SKM-1 (cell line): ENCODE data around the gene ZNF367.

ENCODE experiments used
- DNase-seq: peaks from one replicate; lab custom pipeline; 2025; ENCODE audit not compliant: unreplicated experiment; lab: John Stamatoyannopoulos, UW

Gene ZNF367

DNA sequence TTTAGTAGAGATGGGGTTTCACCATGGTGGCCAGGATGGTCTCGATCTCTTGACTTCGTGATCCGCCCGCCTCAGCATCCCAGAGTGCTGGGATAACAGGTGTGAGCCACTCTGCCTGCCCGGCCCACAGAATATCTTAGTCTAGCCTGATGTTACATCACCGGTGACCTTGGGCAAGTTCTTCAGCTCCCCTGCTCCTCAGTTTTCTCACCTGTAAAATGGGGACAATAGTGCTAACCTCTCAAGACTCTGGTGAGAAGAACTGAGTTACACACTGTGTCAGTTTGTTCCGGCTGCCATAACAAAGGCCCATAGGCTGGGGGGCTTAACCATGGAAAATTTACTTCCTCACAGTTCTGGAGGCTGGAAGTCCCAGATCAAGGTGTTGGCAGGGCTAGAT lies 19.3 kb upstream of the ZNF367 start:
- no peak for DNase-seq

DNA sequence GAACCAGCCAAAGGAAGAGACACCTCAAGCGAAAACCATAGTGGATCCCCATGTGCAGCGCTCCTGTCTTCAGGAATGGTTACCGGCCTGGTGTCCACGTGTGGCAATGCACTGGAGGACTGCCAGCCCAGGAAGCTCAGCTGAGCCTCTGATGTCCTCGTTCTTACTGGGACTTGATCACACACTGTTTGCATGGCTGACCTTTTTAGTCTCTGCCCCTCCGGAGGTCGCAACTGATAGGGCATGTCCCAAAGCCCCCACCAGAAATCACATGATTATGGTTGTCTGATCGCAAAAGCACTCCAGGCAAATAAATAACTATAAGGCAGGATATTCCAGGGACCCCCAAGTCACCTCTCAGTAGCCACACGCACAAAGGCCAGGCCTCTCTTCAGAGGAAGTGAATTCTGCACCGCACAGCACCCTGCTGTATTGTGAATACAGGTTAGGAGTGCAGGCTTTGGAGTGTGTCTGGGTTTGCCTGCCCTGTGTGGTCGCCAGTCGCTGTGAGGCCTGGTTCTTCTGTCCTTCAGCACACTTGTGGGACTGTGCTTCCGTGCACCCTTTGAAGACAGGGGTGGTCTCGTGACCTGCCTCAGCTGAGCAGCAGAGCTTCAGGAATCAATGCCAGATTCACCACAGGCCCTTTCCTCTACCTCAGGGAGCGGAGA lies 18.4 kb upstream of the ZNF367 start:
- no peak for DNase-seq

DNA sequence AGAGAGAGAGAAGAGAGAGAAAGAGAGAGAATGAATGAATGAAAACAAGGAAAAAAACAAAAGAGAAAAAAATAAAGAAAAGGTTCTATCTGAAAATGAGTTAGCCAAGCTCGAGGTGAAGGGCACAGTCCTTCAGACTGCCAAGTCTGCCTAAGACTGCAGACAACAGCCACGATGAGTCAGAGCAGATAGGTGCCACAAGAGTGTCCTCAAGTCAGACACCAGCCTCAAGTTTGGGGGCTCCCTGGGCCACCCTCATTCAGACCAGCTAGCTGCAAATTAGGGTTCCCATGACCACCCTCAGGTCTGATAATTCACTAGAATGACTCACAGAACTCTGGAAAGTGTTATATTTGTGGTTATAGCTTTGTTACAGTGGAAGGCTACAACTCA lies 17.9 kb upstream of the ZNF367 start:
- no peak for DNase-seq

DNA sequence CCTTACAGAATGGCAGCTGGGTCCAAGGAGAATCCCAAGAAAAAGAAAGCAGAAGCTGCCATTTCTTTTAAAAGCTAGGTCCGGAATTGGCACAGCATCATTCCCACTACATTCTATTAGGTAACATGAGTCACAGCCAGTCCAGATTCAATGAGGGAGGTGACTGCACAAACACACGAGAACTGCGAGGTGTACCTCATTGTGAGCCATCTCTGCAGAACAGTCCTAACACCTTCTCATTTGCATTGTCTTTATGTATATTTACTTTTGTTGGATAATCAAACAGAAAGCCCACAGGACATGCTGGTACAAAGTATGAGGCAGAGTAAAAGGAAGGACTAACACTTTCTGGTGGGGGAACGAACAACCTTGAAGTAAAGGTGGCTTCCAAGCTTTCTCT lies 17.2 kb upstream of the ZNF367 start:
- DNase-seq, result no peak

DNA sequence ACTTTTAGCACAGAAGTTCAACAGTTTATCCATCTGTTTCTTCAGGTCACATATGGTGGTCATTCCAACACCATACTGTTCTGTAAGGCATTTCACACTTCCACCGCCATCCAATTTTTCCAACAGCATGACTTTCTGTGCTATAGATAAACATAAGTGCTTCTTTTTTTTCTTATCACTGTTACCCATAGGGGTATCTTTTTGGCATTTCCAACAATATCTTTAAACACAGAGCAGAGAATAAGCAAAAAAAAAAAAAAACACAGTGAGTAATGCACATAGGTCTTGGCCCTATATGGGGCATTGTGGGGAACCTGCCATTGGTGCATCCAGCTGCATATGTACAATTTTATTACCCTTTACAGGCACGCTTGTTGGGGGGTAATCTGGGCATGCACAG lies 12.2 kb upstream of the ZNF367 start:
- DNase-seq, result no peak

DNA sequence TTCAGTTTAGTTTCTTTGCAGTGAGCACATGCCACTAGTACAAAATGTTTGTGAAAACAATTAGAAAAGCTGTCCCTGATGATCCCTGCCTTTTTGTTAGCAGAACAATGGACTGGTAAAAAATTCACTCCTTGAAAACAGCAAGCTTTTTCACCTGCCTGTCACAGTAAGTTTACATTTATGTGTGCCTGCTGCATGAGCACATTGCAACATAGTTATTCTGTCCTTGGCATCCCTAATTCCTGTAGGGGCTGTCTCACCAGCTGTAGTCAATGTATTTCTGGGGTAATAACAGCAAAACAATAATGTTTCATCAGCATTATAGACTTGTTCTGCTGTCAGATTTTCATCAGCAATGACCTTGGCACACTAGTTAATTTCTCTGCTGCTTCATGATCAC lies 11.6 kb upstream of the ZNF367 start:
- no peak for DNase-seq

DNA sequence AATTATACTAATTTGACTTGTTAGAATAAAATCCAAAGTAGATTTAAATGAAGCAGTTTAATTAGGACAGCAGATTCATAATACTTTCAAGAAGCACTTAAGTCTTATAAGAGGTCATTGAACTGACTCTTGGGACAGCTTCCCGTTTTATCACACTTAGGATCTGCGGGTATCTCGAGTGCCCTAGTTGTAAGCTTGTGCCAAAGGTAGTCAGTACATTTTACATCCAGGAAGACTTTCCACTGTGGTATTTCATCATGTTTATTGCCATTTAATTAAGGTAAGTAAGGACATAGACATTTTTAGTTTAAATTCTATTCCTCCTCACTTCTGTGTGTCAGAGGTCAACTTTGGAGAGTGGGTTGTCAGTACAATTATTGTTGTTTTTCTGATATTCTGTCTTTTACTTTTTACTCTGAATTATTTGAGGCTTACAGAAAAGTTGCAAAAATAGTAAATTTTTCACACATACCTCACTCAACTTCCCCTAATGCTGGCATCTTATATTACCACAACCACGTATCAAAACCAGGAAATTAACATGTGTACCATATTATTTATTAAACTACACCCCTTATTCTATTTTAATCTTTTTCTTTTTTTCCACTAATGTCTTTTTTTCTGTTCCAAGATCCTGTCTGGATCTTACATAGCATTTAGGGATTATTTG lies 7.5 kb upstream of the ZNF367 start:
- no peak for DNase-seq

DNA sequence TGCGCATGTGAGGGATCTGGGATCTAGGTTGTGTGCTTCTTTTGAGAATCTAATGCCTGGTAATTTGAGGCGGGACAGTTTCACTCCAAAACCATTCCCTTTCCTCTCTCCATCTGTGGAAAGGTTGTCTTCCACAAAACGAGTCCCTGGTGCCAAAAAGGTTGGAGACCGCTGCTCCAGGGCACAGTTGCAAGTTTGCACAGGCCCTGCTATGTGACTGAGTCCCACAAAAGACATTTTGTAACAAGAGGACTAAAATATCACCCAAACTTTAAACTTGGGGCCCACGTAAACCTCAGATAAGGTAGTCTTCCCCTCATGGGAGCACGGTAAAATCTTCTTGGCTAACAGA lies 5.8 kb upstream of the ZNF367 start:
- no peak for DNase-seq

DNA sequence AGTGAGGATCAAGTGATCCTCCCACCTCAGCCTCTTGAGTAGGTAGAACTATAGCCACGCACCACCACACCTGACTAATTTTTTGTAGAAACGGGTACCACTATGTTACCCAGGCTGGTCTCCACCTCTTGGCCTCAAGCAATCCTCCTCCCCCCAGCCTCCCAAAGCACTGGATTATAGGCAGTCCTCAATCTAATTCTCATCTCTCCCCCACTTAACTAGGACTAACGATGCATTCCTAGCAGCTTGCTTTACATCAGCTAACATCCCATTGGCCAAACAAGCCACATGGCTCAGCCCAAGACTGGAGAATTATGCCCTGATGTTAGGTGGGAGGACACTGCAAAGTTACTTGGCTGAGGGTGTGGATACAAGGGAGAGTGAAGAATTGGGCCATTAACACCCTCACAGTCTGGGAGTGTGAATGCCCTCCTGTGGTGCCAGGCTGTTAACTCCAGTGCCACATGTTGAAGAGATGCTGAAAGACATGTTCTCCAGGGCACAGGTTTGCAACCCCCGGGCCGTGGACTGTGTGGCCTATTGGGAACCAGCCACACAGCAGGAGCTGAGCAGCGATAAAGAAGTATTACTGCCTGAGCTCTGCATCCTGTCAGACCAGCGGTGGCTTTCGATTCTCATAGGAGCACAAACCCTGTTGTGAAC lies 5.3 kb upstream of the ZNF367 start:
- DNase-seq, result no peak

DNA sequence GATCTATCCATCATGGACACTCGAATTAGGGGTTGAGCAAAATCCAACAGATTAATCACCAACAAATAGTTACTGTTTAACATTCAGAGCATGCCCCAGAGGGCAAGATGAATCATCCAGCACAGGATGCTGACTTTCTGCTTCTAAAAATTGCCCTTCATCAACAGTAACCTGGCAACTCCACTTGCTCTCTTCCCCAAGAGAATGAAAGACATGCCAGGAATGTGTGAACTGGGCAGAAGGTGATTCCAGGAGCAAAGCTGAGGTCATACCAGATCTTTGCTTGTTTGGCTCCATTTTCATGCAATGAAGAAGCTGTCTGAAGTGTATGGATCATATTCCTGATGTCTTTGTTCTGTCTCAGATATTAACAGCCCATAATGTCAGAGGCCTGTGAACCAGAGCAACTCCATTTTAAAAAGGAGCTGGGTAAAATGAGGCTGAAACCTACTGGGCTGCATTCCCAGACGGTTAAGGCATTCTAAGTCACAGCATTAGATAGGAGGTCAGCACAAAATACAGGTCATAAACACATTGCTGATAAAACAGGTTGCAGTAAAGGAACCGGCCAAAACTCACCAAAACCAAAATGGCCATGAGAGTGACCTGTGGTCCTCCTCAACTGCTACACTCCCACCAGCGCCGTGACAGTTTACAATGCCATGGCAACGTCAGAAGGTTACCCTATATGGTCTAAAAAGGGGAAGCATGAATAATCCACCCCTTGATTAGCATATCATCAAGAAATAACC lies 2.5 kb upstream of the ZNF367 start:
- DNase-seq, result no peak

DNA sequence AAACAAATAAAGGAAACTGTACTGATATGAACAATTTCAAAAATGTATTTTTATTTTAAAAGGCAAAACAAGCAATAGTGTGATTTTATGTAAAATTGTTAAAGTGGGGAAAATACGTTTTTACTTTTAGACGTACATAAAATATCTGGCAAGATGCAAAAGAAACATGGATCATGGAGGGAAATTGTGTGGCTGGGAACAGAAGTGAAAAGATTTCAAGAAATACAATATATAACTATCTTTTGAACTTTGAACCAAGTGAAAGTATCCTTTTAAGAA lies 1.5 kb upstream of the ZNF367 start:
- no peak for DNase-seq

DNA sequence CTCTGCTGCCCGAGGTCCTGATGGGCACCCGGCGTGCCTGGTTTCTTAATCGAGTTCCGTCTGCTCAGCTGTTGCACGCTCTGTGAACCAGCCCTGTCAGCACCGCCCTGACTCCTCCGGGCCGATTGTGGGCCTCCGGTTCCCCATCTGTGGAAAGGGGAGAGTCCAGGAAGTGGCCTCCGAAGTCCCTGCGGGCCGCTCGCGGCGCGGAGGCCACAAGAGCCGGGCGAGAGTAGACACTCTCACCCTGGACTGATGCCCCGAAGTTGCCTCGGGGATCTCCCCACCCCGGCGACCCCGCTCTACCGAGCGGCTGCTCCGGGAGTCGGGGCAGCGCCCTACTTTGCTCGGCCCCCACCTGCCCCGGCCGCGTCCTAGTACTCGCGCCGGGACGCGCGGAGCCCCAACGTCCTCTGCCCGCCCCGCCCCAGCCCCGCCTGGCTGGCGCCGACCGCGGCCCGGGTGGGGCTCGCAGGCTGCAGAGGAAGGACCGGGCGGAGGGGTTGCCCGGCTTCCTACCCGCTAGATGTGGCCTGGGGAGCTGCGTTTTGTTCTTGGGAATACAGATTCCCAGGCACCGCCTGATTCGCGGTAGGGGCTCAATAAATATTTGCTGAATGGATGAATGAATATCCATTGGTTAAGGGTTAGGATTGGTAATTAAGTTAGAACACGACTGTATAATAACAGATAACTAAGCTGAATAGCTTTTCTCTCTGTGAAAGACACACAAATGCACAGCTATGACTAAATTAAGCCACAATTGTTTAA lies 935 bp upstream of the ZNF367 start:
- DNase-seq, result peak; percentile 13

DNA sequence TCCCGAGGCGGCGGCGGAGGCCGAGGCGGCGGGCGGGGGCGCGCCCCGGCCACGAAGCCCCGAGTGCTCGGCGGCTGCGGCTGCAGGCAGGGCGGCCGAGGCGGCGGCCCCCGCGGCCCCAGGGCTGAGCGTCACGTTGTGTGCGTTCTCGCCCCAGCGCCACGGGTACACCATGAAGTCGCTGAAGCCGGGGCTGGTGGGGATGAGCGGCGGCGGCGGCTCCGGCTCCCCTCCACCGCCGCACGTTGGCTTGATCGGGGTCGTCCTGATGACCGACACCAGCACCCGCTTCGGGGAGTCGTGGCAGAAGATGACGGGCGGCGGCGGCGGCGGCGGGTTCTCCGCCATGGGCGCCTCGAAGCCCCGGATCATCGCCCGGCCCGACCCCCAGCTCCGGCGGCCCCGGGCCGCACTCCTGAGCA lies 498 bp downstream of the ZNF367 start:
- DNase-seq, result no peak

DNA sequence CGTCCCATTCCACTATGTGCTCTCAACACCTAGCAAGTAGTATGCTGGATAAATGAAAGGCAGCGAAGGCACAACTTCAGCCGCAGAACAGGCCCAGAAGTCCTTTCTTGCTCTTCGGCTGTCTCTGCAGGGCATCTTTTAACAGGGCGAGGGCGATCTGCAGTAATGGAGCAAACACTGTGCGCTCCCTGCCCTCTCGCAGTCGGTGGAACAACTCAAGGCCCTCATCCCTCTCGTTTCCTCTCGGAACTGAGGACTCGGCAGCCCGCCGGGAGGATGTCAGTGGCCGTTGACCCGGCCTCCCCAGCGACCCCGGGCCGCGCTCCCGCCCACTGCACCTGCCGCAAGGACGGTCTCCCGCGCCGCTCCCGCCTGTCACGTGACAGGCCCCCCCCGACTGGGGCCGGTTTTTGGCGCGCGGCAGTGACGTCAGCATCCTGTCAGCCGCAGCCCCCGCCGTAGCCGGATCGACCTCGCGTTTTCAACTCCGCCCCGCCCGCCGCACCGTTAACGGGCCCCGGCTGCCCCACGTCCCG lies 1.1 kb downstream of the ZNF367 start:
- DNase-seq, result peak; percentile 7

DNA sequence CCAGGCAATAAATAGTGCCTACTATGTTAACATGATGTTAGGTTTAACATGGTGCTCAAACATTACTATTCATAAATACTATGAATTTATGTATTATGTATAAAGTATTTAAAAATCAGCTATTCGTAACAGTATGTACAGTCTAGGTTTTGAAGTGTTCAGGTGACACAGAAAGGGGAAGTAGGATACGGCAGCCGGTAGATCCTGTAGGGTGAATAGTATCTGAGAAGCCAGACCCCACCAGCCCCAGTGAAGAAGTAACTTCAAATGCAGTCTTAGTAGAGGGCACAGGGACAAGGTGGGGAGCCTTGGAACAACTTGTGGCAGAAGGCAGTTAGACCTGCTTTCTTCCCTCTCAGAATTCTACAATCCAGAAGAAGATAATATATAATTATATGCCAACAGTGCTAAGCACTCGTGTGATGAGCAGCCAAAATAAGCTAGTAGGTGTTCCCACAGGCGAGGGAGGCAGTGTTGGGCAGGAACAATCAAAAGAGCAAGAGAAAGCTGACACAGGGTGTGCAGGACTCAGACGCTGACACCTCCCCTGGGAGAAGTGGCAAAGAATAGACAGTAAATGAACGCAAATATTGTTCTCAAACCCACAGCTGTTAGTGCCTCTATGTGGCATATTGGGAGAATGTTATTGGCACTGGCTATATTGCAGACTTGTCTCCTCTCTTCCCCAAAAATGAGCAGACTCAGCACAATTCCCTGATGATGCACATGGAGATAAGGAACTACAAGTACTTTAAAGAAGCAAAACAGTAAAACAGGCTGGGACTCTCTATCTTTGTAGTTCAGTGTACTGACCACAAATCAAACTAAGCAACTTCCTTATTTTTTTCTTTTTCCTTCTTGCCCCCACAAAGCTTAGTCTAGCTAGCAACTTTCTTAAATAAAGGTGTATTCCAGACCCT lies 4.6 kb downstream of the ZNF367 start:
- DNase-seq, result peak; percentile 2

DNA sequence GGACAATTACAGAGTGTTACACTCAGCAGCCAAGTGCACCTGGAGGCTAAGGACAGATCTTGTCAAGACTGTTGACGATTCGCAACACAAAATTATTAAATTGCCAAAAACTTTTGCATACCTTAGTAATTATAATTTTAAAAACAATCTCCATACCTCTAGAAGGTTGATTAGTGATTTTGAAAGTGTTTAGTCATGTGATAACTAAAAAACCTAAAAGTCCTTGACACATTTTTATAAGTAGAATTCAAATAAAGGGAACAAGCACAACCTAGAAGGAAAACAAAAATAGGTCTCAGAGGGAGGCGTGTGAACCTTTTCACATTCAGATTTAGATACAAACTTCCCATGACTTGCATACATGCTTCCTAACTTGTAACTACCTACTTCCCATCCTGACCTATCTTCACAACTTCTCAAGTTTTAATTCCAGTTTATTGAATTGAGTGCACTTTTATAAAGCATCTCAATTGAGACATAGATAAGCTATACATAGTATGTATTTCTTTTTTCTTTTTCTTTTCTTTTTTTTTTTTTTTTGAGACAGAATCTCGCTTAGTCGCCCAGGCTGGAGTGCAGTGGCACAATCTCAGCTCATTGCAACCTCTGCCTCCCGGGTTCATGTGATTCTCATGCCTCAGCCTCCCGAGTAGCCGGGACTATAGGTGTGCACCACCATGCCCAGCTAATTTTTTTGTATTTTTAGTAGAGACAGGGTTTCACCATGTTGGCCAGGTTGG lies 5.8 kb downstream of the ZNF367 start:
- DNase-seq, result no peak

DNA sequence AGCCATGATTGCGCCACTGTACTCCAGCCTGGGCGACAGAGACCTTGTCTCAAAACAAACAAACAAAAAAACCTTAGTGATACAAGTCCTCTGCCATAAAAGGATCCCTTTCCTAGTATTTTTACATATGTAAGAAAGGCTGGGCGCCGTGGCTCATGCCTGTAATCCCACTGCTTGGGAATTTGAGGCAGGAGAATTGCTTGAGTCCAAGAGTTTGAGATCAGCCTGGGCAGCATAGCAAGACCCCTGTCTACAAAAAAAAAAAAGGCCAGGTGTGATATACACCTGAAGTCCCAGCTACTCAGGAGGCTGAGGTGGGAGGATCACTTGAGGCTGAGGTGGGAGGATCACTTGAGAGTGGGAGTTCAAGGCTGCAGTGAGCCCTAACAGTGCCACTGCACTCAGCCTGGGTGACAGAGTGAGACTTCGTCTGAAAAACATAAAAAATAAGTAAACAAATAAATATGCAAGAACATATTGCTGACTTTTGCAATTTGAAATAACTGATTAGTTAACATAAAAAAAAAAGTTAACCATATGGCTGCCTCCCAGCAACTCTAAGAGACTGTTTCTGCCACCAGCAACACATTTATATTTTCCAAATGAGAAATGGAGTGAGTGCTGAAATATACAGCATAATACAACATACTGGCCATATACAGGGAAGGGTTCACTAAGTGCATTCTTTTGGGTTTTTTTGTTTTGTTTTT lies 6.9 kb downstream of the ZNF367 start:
- no peak for DNase-seq

DNA sequence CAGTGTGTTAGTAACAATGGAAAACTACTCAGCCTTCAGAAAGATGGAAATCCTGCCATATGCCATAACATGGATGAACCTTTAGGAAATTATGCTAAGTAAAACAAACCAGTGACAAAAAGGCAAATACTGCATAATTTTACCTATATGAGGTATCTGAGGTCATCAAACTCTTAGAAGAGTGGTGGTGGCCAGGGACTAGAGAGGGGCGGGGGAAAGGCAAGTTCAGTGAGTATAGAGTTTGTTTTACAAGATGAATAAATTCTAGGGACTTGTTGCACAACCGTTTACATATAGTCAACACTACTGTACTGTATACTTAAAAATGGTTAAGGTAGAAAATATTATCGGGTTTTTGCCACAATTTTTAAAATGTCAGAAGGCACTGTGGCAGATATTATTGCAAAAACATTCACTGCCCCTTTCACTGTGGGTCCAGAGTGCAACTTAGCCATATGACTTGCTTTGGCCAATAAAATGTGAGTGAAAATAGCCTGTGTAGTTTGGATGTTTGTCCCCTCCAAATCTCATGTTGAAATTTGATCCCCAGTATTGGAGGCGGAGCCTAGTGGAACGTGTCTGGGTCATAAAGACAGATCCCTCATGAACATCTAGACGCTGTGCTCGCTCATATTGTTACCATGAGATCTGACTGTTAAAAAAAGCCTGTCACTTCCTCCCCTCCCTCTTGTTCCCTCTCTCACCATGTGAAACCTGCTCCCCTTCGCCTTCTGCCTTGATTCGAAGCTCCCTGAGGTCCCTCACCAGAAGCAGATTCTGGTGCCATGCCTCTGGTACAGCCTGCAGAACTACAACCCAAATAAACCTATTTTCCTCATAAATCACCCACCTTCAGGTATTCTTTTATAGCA lies 9.5 kb downstream of the ZNF367 start:
- no peak for DNase-seq
